CD4-positive, alpha-beta T cell treated with Interleukin-21 for 1 hour (primary cell): ENCODE measurements around the gene OR8J1.
"Not testable (repeated sequence)": the region's sequence is repeated elsewhere in the genome, so short reads cannot be mapped to it uniquely, and the experiment has no call there.

Experiments used
- DNase-seq: peaks from one replicate; pipeline ENCODE4 v3.0.0-alpha.2; 2020

Gene OR8J1, protein sequence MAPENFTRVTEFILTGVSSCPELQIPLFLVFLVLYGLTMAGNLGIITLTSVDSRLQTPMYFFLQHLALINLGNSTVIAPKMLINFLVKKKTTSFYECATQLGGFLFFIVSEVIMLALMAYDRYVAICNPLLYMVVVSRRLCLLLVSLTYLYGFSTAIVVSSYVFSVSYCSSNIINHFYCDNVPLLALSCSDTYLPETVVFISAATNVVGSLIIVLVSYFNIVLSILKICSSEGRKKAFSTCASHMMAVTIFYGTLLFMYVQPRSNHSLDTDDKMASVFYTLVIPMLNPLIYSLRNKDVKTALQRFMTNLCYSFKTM

DNA sequence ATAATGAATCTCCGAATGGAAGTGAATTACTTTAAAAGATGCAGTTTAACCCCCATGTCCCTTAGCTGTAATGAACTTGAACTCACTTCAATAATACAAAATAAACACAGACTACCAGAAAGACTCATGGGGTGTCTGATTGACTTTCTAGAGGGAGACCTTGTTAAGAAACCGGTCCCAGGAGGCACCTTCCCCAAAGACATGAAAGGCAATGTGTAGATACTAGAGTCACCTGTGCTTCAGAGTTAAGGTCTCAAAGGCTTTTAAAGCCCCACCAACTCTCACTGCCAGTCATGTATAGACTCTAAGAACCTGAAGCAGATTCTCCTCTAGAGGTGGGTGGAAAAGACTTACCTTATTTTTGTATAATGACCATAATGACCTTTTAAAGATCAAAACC, at the start of gene OR8J1:
Gene OR8J1, plus strand, starts transcription at position 301 of the 400 bp plus-strand sequence. CDS start 5,956 bp downstream, outside the sequence.
- no peak for DNase-seq

DNA sequence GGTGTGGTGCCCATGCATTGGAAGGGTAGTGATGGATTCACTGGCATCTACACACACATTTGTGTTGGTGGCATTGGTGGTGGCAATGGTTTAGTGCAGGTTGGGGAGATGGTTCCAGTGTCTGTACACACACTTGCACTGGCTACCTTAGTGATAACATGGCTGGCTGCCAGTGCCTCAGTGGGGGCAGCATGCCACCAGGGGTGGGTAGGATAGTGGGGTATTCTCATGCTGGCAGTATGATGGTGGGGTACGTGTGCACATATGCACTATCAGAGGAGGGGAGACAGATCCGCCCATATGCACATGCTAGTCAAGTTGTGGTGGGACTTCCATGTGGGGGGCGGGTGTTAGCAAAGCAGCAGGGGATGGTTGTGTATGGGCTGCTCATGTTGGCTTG, 46.3 kb upstream of the OR8J1 start:
- no peak for DNase-seq

DNA sequence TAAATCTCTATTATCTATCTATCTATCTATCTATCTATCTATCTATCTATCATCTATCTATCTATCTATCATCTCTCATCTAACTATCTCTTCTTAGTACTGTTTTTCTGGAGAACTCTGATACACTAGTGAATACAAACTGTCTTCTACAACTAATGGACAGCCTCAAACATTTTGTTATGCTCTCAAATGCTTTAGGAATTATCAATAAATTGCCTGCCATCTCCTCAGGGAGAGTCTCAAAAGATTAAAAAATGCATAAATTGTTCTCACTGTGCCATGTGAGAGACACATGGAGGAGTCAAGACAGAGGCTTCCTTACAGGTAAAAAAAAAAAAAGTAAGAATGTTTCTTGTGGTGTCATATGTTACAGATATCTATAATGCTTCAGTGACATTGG, 39.2 kb upstream of the OR8J1 start, which contains the start of gene OR8K3:
Gene OR8K3, plus strand, starts transcription at position 301 of the 400 bp plus-strand sequence. CDS start 3,163 bp downstream, outside the sequence.
- no peak for DNase-seq

DNA sequence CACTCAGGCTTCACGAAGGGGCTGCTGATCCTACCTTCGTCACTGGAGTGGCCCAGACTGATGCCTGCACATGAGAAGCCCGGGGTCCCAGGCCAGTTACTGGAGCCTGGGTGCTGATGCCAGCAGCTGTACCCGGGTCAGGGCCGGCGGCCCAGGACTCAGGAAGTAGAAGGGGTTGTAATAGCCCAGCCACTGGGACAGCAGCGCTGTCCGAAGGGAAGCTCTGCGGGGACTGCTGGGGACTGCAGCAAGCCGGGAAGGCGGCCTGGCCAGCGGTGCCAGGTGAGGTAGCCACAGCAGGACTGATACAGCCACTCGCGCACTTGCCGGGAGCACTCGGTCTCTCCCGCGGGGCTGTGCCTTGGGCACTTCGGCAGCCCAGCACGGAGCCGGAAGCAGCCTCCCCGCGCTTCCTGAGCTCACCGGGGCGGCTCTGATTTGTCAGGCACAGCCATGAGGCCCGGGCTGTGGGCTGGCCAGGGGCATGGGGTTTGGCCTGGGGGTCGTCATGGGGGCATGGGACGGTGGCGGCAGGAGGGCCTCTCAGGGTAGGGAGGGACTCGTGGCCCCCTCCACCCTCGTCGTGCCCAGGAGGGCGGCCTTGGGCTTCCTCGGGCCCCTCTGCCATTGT, 22.1 kb upstream of the OR8J1 start:
- no peak for DNase-seq

DNA sequence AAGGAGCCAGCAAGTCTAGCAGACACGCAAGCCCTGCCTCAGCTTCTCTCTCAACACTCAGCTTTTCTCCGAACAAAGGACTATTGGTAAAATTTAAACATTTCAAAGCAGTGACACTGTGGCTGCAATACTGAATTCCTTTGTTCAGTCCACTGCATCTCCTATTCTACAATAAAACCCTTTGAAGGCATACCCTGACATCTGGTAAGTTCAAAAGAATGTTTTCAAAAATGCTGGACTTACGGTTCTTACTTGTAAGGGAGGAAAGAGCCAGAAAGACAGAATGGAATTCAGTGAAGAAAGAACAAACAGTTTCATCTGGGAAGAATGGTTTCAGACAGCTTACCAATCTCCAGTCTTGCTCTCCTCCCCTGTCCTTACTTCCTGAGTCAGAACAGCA, 20.9 kb upstream of the OR8J1 start:
- no peak for DNase-seq

DNA sequence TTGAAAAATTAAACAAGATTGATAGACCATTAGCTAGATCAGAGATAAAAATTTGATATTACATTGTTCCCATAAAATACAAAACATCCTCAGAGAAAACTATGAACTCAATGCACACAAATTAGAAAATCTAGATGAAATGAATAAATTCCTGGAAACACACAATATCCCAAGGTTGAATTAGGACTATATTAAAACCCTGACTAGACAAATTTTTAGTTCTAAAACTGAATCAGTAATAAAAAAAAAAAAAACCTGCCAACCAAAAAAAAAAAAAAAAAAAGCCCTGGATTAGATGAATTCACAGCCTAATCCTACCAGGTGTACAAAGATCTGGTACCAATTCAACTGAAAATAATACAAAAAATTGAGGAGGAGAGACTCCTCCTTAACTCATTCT, 13.8 kb upstream of the OR8J1 start:
- DNase-seq = no peak

DNA sequence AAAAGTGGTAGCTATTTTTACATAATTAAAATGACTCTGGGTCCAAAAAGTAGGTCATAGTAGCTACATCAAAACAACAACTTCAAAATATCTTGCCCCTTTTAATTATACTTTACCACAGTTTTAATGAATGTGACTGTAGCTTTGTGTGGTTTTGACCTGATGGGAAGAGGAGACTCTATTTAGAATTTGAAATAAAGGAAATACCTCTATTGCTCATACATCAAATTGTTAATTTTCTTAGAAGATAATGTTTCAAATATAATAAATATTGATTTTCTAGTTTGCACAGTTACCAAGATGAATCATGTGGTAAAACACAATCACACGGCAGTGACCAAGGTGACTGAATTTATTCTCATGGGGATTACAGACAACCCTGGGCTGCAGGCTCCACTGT, 8.4 kb upstream of the OR8J1 start, which contains the start of gene OR8K1:
Gene OR8K1, plus strand, starts transcription at position 301 of the 400 bp plus-strand sequence. Its CDS starts 0 bp downstream, at position 301.
- no peak for DNase-seq

DNA sequence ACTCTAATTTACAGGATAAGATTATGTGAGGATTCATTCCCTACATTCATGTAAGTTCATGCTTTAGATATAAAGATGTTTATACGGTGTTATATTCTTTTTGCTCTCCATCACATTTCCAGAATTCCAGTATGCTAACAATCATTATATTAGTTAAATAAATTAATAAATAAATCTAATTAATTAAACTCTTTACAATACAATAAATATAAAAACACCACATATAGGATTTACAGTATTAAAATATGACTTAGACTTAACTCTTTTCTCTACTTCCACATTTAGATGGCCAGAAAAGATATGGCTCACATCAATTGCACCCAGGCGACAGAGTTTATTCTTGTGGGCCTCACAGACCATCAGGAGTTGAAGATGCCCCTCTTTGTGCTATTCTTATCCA, 21.2 kb downstream of the OR8J1 start, which contains the start of gene OR8U1:
Gene OR8U1, plus strand, starts transcription at position 301 of the 400 bp plus-strand sequence. Its CDS starts 0 bp downstream, at position 301.
- DNase-seq = no peak

DNA sequence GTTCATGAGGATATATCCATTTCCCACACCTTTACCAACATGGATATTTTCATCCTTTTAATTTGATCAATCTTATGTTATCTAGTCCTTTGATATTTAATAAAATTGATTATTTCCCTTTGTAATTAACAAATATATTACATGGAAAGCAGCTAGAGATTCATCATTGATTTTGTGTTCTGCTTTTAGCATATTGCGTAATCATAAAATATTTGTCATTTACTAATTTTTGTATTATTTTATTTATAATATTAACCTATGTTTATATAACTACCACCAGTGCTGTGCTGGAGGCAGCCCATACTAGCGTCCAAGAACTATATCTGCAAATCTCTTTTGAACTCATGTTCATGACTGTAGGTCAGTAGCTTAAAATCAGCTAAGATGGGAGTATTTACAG, 26.0 kb downstream of the OR8J1 start:
- no peak for DNase-seq

DNA sequence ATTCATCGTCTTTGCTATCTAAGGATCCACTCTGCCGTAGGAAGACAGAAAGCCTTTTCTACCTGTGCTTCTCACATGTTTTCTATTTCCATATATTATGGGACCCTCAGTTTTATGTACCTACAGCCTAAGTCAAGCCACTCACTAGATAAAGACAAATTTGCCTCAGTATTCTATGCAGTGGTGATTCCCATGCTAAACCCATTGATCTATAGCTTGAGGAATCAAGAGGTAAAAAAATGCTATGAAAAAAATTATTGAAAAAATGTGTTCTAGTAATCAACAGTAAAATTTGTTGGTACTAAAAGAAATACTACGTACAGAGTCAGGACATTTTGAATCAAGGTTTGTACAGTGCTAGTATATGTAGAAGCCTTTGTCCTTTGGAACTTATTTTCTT, 40.3 kb downstream of the OR8J1 start:
- no peak for DNase-seq

DNA sequence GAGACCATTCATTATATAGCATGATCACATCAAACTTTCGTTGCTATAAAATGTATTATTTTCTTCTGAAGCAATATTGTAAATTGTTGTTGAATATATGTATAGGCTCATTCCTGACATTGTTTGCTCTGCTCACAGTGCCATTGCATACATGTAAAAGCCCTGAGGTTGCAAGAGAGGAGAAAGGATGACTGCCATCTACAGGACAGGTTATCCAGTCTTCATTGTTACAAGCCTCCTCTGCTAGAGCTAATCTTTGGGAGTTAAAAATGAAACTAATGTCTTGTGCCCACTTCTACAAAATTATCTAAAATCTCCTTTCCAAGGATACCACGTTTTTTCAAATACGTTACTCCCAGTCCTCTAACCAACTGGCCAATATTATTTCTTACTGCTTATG, 42.0 kb downstream of the OR8J1 start:
- no peak for DNase-seq

DNA sequence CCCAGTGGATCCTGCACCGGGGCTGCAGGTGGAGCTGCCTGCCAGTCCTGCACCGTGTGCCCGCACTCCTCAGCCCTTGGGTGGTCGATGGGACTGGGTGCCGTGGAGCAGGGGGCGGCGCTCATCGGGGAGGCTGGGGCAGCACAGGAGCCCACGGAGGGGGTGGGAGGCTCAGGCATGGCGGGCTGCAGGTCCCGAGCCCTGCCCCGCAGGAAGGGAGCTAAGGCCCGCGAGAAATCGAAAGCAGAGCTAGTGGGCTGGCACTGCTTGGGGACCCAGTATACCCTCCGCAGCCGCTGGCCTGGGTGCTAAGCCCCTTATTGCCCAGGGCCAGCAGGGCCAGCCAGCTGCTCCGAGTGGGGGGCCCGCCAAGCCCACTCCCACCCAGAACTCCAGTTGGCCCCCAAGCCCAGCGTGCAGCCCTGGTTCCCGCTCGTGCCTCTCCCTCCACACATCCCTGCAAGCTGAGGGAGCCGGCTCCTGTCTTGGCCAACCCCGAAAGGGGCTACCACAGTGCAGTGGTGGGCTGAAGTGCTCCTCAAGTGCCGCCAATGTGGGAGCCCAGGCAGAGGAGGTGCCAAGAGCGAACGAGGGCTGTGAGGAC, 47.9 kb downstream of the OR8J1 start:
- DNase-seq = not testable (repeated sequence)

DNA sequence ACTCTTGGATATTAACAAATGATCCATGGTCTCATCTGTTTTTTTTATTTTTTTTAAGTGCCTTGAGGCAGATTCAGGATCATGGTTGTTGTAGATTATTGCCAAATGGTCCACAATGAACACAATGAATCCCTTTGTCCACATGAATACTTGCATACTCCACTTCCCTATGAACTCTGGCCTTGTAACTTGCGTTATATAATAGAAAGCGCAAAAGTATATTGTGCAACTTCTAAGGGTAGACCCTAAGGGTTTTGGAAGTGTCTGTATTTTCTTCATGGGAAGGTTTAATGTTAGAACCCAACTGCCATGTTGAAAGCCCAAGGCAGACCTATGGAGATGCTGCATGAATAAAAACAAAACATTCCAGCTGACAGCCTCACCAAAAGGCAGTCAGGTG, 50.3 kb downstream of the OR8J1 start:
- DNase-seq = no peak

DNA sequence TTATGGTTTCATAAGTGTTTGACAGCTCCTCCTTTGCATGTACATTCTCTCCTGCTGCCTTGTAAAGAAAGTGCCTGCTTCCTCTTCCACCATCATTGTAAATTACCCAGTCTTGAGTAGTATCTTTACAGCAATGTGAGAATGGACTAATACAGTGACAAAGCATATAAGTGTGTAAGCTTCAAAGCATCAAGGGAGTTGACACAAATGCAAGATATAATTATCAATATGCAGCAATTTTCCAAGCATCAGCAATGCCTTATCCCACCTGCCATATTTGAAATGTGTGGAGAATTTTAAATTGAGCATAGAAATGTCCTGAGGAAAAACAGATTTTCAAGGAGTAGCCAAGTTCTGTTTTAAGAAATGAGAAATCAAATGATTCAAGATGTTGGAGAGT, 56.7 kb downstream of the OR8J1 start:
- DNase-seq = no peak
